HG03342 (cell line): ENCODE measurements around the gene CMTM4.
"Not testable (repeated sequence)": the region's sequence is repeated elsewhere in the genome, so short reads cannot be mapped to it uniquely, and the experiment has no call there.

Experiments
- ATAC-seq: cut with Tn5 transposase; IDR thresholded peaks from one replicate; pipeline ENCODE4 v1.9.1; 2021; ENCODE audit warnings: mild to moderate bottlenecking, moderate library complexity; ENCODE audit not compliant: unreplicated experiment

The CMTM4 gene

DNA sequence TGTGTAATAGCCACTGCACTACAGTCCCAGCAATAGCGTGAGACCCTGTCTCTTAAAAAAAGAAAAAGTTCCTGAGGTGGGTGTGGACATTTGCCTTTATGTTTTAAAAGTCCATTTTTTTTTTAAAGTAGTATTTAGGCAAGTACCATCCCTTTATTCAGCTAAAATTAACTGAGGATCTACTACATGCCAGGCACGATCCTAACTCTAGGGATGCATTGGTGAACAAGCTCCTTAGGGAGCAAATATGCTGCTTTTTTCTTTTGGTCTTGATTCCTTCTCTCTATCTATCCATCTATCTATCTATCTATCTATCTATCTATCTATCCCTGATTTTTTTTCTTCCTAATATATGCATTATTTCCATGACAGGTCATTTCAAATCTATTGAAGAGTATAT, 47.4 kb downstream of the CMTM4 start:
- no peak for ATAC-seq

DNA sequence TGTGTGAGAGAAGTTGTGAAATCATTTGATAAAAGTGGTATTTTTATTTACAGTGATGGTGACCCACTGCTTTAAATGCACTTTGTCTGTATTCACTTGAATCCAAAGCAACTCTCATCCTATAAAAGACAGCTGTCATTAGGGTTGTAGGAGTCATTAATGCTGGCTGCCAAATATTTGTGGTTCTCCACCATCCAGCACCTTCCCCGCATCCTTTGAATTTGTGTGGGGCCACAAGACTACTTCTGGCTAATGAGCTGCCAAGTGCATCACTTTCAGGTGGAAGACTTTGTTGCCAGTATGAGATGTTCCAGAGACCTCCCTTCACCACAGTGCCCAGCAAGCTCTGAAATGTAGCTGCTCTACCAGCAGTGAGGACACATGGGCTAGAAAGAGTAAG, 48.7 kb downstream of the CMTM4 start:
- no peak for ATAC-seq

DNA sequence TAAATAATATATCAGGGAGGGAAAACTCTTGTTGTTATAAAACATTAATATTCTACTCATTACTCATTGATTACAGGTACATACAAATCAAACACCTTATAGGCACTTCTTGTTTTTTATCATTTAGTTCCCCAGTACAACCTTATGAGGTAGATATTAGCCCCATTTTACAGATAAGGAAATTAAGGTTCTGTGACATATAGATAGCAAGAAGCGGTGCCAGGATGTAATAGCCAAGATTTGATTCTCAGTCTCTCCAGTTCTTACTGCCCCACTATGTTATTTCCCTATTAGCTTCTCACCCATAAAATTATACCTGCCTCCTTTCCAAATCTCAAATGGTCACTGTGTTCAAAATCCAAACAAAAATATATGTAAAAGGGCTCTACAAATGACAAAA, 55.2 kb downstream of the CMTM4 start:
- no peak for ATAC-seq

DNA sequence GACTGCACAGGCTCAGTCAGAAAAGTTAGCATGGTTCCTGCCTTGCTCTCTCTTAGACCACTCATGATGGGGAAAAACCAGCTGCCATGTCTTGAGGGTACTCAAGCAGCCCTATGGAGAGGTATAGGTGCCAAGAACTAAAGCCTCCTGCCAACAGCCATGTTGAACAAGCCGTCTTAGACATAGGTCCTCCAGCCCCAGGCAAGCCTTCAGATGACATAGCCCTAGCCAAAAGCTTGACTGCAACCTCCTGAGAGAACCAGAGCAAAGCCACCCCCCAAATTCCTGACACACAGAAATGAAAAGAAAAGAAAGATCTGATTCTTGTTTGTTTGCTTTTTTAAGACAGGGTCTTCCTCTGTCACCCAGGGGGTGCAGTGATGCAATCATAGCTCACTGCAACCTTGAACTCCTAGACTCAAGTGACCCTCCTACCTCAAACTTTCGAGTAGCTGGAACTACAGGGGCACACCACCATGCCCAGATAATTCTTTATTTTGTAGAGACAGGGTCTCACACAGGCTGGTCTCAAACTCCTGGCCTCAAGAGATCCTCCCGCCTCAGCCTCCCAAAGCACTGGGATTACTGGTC, 55.7 kb downstream of the CMTM4 start:
- no peak for ATAC-seq

DNA sequence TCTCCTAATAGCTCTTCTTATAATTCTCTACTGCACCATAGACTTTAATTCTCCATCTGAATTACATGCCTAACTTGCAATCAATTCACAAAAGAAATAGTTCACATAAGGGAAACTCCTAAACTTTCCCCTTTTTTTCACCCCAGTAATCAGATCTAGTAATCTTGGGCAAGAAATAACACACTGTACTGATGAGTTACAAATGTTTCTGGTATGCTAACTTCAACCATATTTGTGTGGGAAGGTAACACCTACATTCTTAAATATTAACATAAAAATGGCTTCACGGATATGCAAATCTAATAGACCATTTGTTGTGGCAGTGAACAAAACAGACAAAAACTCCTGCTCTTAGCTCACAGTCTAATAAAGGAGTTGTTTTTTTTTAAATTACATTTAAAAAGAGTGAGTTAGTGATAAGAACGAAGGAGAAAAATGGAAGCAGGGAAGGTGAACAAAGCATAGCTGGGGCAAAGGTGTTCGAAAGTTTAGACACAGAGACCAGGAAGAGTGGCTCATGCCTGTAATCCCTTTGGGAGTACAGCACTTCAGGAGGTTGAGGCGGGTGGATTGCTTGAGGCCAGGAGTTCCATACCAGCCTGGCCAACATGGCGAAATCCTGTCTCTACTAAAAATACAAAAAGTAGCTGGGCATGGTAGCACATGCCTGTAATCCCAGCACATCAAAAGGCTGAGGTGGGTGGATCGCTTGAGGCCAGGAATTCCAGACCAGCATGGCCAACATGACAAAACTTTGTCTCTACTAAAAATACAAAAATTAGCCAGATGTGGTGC, 57.3 kb downstream of the CMTM4 start:
- ATAC-seq: no peak

DNA sequence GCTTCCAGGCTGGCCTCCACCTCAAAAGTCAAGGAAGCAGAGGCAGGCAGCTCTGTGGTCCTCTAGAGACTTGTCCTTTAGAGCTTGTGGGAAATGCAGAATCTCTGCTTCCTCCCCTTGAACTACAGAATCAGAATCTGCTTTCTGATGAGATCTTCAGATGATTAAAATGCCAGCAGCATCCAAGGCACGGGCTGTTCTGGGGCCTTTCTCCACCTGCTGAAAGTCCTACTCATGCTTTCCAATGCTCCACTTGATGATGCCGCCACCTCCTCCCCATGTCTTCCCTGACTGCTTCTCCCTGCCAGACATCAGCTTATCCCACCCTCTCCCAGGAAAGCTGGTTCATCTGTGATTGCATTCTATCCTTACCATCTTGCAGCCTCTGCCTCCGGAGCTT, 58.7 kb downstream of the CMTM4 start:
- ATAC-seq: no peak

DNA sequence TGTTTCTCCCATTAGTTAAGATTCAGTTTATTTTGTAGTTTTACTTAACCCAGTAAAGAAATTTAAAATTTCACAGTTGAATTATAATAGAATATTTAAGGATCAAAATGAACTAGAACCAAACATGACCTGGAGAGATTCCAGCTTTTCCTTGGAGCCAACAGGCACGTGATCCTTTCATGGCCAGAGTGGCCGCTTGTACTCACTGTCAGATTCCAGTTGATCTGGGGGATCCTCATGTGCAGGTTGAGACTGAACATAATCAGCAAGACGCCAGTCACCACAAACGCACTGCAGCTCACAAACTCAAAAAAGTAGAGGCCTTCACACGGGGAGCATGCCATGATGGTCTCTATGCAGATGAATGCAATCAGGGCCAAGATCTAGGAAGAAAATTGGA, 60.3 kb downstream of the CMTM4 start:
- no peak for ATAC-seq

DNA sequence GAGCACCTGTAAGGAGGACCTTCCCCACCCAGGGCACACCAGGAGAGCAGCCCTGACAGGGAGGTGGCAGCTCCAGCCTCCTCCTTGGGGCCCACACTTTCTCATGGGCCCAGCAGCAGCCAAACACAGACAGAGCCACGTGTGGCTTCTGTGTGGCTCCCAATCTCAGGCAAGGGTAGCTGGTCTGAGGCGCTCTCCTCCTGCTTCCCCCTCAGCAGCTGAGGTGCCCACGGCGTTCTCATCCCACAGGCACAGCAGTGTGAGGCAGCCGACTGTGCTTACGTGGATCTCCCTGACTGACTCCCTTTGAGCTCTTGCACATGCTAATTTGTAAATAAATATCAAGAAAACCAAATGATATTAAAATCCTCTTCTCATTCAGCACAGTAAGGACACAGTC, 61.1 kb downstream of the CMTM4 start:
- ATAC-seq: no peak

DNA sequence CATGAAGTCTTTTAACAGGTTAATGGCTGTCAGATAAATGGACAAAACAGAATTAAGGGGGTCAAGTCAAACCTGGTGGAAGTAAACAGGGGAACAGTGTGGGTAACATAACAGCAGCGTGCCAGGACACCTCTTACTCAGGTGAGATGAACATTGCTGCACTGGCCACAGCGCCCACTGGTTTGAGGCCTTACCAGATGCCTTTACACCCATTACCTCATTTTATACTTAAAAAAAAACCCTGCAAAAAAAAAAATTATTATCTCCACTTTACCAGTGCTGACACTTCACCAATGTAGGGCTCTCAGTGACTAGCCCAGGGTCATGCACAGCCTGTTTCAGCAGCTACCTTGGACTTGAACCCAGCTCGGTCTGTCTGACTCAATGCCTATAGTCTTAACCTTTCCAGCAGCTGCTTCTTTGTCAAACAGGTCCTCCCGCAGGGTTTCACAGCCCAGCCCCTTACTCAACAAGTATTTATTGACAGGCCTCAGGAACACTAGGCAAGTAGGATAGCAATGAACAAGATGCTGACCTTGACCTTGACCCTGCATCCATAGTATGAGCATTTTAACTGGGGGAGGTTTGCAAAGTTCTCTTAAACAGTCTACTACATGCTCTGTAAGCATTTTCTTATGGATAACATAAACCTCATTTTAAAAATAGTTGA, 61.9 kb downstream of the CMTM4 start:
- ATAC-seq: no peak

DNA sequence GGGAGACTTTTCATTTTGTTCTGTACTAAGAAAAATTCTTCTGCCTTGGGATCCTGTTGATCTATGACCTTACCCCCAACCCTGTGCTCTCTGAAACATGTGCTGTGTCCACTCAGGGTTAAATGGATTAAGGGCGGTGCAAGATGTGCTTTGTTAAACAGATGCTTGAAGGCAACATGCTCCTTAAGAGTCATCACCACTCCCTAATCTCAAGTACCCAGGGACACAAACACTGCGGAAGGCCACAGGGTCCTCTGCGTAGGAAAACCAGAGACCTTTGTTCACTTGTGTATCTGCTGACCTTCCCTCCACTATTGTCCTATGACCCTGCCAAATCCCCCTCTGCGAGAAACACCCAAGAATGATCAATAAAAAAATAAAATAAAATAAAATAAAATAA, 65.0 kb downstream of the CMTM4 start:
- ATAC-seq: not testable (repeated sequence)

DNA sequence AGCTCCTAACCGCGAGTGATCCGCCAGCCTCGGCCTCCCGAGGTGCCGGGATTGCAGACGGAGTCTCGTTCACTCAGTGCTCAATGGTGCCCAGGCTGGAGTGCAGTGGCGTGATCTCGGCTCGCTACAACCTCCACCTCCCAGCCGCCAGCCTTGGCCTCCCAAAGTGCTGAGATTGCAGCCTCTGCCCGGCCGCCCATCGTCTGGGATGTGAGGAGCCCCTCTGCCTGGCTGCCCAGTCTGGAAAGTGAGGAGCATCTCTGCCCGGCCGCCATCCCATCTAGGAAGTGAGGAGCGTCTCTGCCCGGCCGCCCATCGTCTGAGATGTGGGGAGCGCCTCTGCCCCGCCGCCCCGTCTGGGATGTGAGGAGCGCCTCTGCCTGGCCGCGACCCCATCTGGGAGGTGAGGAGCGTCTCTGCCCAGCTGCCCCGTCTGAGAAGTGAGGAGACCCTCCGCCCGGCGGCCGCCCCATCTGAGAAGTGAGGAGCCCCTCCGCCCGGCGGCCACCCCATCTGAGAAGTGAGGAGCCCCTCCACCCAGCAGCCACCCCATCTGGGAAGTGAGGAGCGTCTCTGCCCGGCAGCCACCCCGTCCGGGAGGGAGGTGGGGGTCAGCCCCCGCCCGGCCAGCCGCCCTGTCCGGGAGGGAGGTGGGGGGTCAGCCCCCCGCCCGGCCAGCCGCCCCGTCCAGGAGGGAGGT, 65.8 kb downstream of the CMTM4 start:
- not testable (repeated sequence) for ATAC-seq

DNA sequence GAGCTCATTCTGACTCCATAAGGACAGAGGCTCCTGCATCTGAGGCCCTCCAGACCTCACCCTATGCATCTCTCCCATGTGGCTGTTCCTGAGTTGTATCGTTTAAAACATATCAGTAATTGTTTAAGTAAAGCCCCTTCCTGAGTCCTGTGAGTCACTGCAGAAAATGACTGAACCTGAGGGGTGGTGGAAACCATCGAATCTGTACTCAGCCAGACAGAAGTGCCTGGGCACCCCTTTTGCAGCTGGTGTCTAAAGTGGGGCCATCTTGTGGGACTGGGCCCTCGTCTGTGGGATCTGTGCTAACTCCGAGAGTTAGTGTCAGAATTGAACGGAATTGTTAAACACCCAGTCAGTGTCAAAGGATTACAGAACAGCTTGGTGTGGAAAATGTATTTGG, 66.7 kb downstream of the CMTM4 start:
- no peak for ATAC-seq

DNA sequence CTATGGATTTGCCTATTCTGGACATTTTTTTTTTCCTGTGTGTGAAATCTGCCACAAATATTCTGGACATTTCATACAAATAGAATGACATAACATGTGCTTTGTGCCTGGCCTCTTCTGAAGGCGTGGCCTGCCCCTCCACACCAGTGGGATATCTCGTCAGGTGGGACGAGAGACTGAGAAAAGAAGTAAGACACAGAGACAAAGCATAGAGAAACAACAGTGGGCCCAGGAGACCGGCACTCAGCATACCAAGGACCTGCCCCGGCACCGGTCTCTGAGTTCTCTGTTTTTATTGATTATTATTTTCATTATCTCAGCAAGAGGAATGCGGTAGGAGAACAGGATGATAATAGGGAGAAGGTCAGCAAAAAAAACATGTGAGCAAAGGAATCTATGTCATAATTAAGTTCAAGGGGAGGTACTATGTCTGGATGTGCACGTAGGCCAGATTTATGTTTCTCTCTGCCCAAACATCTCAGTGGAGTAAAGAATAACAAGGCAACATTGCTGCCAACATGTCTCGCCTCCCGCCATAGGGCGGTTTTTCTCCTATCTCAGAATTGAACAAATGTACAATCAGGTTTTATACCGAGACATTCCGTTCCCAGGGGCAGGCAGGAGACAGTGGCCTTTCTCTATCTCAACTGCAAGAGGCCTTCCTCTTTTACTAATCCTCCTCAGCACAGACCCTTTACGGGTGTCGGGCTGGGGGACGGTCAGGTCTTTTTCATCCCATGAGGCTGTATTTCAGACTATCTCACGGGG, 68.7 kb downstream of the CMTM4 start:
- not testable (repeated sequence) for ATAC-seq

DNA sequence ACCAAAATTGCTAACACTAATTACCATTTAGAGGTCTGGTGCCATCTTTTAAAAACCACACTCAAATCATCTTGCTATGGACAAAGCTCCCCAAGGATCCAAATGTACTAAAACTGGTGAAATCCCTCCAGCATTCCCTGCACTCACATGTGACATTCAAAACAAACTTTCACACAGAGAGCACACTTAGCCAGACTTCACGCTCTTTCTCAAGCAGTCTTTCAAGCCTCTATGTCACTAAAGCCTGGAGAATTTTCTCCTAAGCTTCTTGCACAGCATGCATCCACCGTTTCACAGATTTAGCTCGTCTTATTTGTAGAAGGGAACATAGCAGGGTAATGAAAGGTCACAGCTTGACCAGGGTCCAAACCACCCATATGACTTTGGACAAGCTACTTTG, 72.8 kb downstream of the CMTM4 start:
- no peak for ATAC-seq

DNA sequence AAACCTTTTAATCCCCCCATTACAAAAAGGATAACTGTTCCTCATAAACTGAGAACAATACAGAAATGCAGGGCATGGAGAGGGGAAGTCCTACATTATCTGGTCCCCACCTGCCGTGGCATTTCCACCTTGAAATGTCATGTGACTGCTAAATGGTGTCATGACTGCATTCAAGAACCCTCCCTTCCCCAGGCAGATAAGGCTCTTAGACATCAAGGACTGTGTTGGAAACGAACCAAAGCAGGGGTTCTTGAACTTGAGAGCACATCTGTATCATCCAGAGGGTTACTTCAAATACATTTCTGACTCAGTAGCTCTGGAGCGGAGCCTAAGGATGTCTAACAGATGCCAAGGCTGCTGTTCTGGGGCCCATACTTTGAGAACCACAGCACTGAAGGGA, 73.7 kb downstream of the CMTM4 start:
- no peak for ATAC-seq

DNA sequence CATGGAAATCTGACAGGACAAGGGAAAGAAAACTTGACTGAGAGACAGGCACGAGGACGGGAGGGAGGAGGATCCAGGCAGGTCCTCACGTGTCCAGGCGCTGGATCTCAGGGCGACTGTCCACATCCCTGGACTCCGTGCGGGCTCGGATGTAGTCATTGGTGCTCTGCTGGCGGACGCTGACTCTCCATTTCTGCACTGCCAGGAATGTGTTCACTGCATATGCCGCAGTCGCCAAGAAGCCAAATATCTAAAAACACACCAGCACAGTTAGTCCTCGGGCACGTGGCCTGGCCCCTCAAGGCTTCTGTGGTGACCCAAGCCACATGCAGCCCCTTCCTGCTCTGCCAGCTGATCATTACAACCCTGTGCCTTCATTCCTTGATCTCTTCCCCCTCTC, 74.6 kb downstream of the CMTM4 start:
- ATAC-seq: no peak

DNA sequence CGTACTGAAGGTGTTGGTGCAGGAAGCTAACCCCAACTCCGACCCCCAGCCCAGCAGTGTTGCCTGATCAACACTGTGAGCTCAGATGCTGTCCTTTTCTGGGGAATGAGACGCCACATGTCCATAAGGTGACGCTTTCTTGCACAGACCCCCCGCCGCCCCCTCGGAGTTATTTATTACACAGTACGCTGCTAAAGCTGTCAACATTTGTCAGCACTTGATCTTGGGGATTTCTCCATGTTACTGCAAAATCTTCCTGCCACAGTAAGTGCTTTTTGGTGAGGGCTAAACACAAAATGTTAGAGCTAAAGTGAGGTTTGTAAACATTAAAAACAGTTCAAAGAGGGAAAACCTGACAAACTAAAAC, 76.1 kb downstream of the CMTM4 start:
- no peak for ATAC-seq

DNA sequence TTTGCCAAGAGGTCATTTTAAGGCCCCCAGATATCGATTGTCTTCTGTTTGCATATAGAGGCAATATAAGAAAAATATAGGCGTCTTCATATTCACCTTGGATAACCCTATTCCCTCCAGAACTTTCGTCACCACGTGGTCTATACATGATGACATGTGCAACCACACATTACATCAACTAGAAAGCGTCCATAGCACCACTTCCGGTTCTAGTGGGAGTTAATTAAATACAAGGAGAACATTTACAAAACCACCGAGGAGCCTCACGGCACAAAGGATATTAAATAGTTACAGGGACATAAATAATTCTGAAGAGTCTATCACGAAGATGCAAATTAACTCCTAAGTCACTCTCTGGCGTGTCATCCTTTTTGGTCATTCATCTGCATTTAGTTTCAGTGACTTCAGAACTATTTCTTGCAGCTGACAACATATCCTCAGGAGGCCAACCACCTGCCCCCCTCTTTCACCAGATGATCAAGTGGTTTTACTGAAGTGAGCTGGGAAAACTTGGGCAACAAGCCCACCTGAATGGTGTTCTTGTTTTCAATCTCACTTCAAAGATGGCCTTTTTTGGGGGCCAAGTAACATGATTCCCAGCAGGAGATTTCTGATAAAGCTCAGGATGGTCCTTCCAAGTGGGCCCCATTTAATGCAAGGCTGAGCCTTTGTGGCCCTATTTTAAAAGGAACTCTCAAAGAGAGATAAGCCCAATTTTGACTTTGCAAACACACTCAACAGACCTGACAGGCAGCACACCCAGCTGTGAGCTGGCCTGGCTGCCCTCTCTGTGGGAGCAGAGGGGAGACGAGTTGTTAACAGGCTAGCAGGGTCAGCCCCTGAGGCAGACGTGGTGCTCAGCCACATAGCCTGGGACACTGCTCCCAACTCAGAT, 76.8 kb downstream of the CMTM4 start:
- ATAC-seq: no peak

DNA sequence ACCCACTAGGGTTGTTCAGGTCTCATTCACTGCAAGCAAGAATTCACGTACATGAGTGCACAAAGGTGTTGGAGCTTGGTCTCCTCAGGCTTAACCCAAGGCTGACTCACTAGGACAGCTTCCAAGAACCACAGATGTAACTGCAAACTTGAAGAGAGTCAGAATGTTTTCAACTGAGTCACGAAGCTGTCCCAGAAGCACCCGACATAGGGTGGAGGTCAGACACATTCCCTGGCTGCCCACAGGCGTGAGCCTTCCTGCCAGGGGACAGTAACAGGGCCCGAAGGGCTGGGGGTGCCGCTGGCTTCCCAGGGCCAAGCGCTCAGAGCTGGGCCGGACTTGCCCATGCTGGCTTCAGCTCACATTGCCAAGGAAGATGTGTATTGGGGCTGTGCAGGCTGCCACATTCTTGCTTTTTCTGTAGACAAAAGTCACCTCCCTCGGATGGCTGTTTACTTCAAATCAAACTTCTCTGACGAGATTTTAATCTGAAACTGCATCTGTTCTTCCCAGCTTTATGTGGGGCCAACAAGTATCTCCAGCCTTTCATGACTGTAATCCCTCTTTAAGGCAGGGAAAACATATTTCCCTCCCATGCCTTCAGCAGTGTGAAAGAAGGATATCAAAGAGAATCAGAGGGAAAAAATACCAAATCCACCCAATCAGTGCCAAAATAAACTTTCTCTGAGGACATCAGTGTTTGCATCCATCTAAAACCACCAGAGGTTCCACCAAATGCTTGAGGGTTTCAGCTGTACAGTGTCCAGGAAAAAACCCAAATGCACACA, 77.8 kb downstream of the CMTM4 start:
- ATAC-seq: no peak
